HG03025 (cell line): ENCODE data around the gene CNTN5.

ENCODE experiments used
- ATAC-seq: cut with Tn5 transposase; IDR thresholded peaks from one replicate; pipeline ENCODE4 v1.9.1; 2021; ENCODE audit warnings: mild to moderate bottlenecking, moderate library complexity; ENCODE audit not compliant: unreplicated experiment, low FRiP score

CNTN5 gene

GRCh38 chr11:100151944-100152343, 1131.2 kb downstream of the CNTN5 start:
- no peak for ATAC-seq

DNA sequence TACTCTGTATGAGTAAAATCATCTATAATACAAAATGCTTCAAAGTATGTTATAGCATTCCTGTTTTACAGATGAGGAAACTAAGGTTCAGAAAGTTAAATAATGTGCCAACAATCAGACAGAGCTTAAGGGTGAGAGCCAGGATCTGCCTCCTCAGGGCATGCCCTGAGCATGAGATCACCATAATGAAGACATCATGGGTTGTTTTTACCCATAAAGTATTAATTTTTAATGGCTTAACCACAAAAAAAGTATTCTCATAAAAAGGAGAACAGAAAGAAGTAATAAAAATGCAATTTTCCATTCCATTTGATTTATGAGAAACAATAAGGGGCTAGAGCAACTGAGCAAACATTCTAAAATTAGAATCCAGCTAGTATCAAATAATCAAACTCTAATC, 1132.0 kb downstream of the CNTN5 start:
- ATAC-seq, result no peak

DNA sequence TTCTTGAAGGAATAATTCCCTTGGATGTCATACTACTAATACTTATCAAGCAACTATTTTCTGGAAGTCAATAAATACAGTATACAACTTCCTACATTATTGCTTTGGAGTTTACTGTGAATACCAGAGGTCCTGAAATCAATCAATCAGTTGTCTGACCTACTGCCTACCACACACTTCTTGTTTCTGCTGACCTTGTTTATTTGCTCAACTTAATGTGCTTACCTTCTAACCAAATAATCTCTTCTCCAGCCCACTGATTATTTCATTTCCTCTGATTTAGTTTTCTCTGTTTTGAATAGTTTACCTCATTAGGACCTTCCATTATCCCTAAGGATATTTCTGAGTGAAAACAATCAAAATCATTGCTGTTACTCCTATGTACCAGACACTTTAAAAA, 1142.7 kb downstream of the CNTN5 start:
- no peak for ATAC-seq

DNA sequence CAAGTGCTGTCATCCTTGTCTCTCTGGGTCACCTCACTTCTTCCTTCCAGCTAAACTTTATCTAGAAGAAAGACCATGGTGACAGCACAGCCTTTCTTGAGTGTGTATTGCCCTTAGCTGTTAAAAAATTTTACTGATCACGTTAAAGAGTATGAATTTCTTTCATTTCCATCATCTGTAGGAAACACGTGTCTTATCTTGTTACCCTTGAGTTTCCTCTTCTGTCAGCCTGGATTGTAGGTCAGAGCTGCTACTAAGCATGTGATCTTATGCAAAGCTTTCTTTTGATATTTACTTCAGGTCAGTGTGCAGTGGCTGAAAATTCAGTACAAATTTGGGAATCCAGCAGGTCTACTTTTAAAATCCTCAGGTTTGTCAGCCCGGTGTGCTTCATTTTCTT, 1154.1 kb downstream of the CNTN5 start:
- ATAC-seq, result no peak

DNA sequence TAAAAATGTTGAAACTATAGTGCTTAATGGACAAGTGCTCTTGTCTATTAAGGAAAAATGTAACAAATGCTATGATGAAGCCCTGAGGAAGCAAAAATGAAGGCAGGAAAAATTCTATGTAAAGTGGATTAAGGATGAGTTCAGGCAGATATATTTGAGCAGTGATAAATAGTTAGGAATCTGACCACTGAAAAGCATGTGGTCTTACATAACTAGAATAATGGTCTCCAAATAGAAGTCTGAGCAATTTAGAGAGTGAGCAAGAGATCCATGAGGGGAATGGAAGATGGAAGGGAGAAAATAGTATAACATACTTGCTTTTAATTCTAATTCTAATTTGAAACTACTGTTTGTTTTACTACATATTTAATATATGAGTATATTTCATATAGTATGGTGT, 1155.7 kb downstream of the CNTN5 start:
- no peak for ATAC-seq

- no peak for ATAC-seq
Observed at GRCh38 chr11:100177651-100178050, 1156.9 kb downstream of the CNTN5 start.

- no peak for ATAC-seq
Observed at GRCh38 chr11:100182350-100182749, 1161.6 kb downstream of the CNTN5 start.

- ATAC-seq, result no peak
Observed at GRCh38 chr11:100182927-100183326, 1162.2 kb downstream of the CNTN5 start.

GRCh38 chr11:100185588-100185987, 1164.8 kb downstream of the CNTN5 start:
- ATAC-seq, result no peak

- no peak for ATAC-seq
Observed at GRCh38 chr11:100188137-100188783, 1167.5 kb downstream of the CNTN5 start.

- no peak for ATAC-seq
Observed at GRCh38 chr11:100190395-100190794, 1169.6 kb downstream of the CNTN5 start.

DNA sequence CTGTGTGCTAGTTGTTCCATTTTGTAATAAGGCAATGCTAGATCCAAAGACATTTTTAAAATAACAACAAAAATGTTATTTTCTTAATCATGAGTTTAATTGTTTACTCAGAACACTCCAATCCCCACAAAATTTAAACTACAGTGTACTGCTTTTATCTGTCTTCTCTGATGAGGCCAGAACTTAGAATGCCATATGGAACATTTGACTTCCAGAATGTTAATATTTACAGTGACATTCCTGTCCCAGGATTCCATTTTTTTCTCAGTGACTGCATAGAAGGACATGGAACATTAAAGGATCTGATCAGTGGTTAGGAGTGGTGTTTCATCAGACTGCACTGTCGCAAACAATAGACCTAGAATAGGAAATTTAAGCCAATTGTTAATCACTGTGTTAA, 1171.4 kb downstream of the CNTN5 start:
- no peak for ATAC-seq

- ATAC-seq, result no peak
Observed at GRCh38 chr11:100203789-100204188, 1183.0 kb downstream of the CNTN5 start.

GRCh38 chr11:100205926-100206325, 1185.2 kb downstream of the CNTN5 start:
- ATAC-seq, result no peak

GRCh38 chr11:100208207-100208606, 1187.5 kb downstream of the CNTN5 start:
- no peak for ATAC-seq

- ATAC-seq, result no peak
Observed at GRCh38 chr11:100214791-100215190, 1194.0 kb downstream of the CNTN5 start.

DNA sequence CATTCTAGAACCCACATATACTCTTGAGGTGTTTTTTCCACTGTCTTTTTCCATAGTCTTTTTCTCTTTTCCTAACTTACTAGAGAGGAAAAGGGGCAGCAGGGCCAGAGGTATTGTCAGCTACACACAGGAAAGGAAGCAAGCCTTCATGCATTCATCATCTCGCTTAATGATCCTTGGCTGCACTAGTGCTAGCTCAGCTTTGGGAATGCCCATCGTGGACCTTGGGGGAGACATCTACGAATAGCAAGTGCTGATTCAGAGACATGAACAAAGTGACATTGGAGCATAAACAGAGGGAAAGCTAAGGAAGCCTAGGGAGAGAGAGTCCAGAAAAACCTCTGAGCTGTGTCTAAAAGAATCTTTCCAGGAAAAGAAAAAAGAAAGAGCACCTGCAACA, 1200.1 kb downstream of the CNTN5 start:
- ATAC-seq, result no peak

- ATAC-seq, result no peak
Observed at GRCh38 chr11:100221791-100222190, 1201.0 kb downstream of the CNTN5 start.

DNA sequence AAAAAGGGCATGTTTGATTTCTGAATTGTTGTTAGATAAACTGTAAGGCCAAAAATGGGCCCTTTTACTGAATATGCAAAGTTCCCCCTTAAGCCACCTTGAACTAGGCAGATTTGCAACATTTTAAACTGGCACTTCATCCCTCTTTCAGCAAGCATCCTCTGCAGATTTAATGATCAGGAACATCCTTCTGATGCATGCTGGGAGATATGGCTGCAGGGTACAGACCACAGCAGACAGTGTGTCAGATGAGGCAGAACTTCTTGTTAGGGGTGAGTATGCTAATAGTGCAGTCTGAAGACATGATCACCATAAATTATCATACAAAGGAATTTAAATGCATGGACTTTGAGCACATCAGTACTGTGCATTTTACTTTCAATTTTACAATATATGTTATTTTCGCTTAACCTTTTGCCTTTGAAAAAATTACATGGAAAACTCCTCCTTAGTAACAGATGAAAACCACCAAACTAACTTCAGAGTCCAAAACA, 1203.8 kb downstream of the CNTN5 start:
- no peak for ATAC-seq

DNA sequence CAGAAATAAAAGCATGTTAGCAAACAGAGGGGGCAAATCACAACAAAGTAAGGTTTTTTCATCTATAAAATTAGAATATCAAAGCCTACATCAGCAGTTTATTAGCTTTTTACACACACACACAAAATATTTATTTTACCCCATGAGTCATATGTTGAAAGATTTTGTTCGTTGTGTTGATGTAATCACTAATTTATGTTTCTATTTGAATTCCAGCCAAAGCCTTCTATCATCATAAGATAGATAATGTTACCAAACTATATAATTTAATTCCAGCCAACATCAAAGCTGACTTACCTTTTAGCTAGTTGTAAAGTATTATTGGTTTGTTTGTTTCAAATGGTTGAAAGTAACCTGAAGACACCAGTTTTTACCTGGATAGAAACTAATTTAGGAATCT, 1208.3 kb downstream of the CNTN5 start:
- ATAC-seq, result no peak

DNA sequence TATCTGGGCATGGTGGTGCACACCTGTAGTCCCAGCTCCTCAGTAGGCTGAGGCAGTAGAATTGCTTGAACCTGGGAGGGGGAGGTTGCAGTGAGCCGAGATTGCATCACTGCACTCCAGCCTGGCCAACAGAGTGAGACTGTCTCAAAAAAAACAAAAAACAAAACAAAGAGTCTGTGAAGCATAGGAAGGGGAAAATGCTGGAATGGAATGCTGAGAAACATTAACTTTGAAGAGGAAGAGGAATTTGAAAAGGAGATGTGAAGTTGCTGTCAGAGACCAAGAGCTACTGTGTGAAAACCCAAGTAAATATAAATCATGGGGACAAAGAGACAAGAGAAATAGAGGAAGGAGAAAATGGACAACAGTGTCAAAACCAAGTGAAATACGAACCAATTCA, 1211.3 kb downstream of the CNTN5 start:
- ATAC-seq, result no peak

- ATAC-seq, result no peak
Observed at GRCh38 chr11:100235085-100235484, 1214.3 kb downstream of the CNTN5 start.

DNA sequence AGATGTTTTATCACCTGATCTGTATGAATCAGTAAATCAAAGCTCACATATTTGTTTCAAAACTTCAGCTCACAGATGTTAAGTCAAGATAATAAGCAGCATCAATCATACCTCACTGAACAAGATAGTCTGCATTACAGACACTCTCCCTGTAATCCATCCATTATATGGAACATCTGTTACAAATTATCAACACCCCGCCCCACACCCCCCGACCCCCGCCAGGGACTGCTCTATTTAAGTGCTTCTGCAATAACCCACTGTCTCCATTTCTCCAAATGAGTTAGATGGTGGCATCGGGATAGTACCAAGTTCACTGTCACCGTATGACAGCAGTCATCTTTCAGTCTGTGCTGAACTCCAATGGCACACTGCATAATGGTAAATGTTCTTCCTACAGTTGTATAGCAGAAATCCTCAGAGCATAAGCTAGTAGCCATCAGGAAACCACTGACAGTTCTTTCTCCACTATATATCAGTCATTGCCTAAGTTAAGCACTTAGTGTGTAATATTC, 1219.3 kb downstream of the CNTN5 start:
- no peak for ATAC-seq
